ENCODE data around the gene GYPE.
"Not testable (repeated sequence)": the region's sequence is repeated elsewhere in the genome, so short reads cannot be mapped to it uniquely, and the experiment has no call there.

GYPE gene

GRCh38 chr4:143905440-143905839 is at the start of gene GYPE:
TSS of gene GYPE (minus strand) at chr4:143905559. CDS start at chr4:143905507, 52 bp downstream.
- not testable (repeated sequence) for H3K4me3 ChIP-seq (ENCODE audit: low read depth, low read length)

- H3K4me3 ChIP-seq (ENCODE audit: low read depth, low read length): not testable (repeated sequence)
Observed at GRCh38 chr4:143951458-143951972, 46.2 kb upstream of the GYPE start.

- not testable (repeated sequence) for H3K4me3 ChIP-seq (ENCODE audit: low read depth, low read length)
Observed at GRCh38 chr4:143950967-143951366, 45.6 kb upstream of the GYPE start.

GRCh38 chr4:143950185-143950584 is 44.8 kb upstream of the GYPE start:
- not testable (repeated sequence) for H3K4me3 ChIP-seq (ENCODE audit: low read depth, low read length)

GRCh38 chr4:143947493-143947892 is 42.1 kb upstream of the GYPE start:
- H3K4me3 ChIP-seq (ENCODE audit: low read depth, low read length): not testable (repeated sequence)

- H3K4me3 ChIP-seq (ENCODE audit: low read depth, low read length): not testable (repeated sequence)
Observed at GRCh38 chr4:143940708-143941107, 35.3 kb upstream of the GYPE start.

GRCh38 chr4:143939528-143939927 is 34.2 kb upstream of the GYPE start:
- no peak for TF ChIP-seq CTCF (IDR thresholded peaks at IDR 0.05; ENCODE audit: borderline replicate concordance, insufficient read depth, low read depth, low read length)
- no peak overlapping the region for H3K4me3 ChIP-seq (ENCODE audit: low read depth, low read length)

- not testable (repeated sequence) for H3K4me3 ChIP-seq (ENCODE audit: low read depth, low read length)
Observed at GRCh38 chr4:143938890-143939289, 33.5 kb upstream of the GYPE start.

GRCh38 chr4:143921181-143921580 is 15.8 kb upstream of the GYPE start:
- H3K4me3 ChIP-seq (ENCODE audit: low read depth, low read length): no peak overlapping the region
- no peak for TF ChIP-seq CTCF (IDR thresholded peaks at IDR 0.05; ENCODE audit: borderline replicate concordance, insufficient read depth, low read depth, low read length)

- H3K4me3 ChIP-seq (ENCODE audit: low read depth, low read length): not testable (repeated sequence)
Observed at GRCh38 chr4:143916485-143916884, 11.1 kb upstream of the GYPE start.

GRCh38 chr4:143912478-143912877 is 7.1 kb upstream of the GYPE start:
- not testable (repeated sequence) for H3K4me3 ChIP-seq (ENCODE audit: low read depth, low read length)

GRCh38 chr4:143911528-143912417 is 6.4 kb upstream of the GYPE start:
- H3K4me3 ChIP-seq (ENCODE audit: low read depth, low read length): peak overlapping the region; percentile 68

GRCh38 chr4:143910906-143911305 is 5.5 kb upstream of the GYPE start:
- peak overlapping the region; percentile 42 for H3K4me3 ChIP-seq (ENCODE audit: low read depth, low read length)
